Activated T-cell treated with anti-CD3 and anti-CD28 coated beads, Interleukin-2, amount 50 U/mL, for 24 hours (primary cell): Measurements from ENCODE around the gene SIX5.
"Not testable (repeated sequence)": the region's sequence is repeated elsewhere in the genome, so short reads cannot be mapped to it uniquely, and the experiment has no call there.

Experiments used
- DNase-seq: peaks from one replicate; pipeline ENCODE4 v3.0.0-alpha.2; 2020
- H3K27ac Mint-ChIP-seq: 2 replicates; pipeline ENCODE4 v1.8.0; 2020; ENCODE audit warnings: mild to moderate bottlenecking, mixed read lengths
- H3K27me3 Mint-ChIP-seq: 2 replicates; pipeline ENCODE4 v1.8.0; 2020; ENCODE audit warnings: mixed read lengths
- H3K36me3 Mint-ChIP-seq: 2 replicates; pipeline ENCODE4 v1.8.0; 2020; ENCODE audit warnings: low read depth, mixed read lengths
- H3K4me1 Mint-ChIP-seq: 2 replicates; pipeline ENCODE4 v1.8.0; 2020; ENCODE audit warnings: low read depth, mixed read lengths
- H3K4me3 Mint-ChIP-seq: 2 replicates; pipeline ENCODE4 v1.8.0; 2020; ENCODE audit warnings: mild to moderate bottlenecking, moderate library complexity, mixed read lengths
- H3K9me3 Mint-ChIP-seq: 2 replicates; pipeline ENCODE4 v1.8.0; 2020; ENCODE audit warnings: mixed read lengths

SIX5 gene

DNA sequence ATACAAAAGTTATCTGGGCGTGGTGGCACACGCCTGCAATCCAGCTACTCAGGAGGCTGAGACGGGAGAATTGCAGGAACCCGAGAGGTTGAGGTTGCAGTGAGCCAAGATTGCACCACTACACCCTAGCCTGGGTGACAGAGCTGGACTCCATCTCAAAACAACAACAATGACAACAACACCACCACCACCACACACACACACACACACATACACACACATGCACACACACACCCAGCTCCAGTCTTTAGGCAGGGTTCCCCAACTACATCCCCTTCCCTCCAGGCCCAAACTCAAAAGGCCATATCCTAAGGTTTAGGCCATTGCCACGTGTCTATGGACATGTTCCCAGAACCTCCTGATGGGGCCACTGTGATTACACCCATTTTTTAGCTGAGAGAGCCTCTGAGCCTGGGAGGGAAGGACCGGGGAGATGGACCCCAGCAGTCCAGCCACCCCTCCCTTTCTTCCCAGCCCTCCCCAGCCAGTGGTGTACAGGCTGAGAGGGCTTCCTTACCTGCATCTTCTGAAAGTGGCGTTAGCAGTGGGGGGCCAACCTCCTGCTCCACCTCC, 32.6 kb upstream of the SIX5 start:
- H3K27ac Mint-ChIP-seq, result no peak overlapping the region
- no peaks in the 10 kb centered on the region for H3K9me3 Mint-ChIP-seq
- peaks cover 41% of the 10 kb centered on the region for H3K27me3 Mint-ChIP-seq
- no peaks in the 10 kb centered on the region for H3K36me3 Mint-ChIP-seq
- no peak for DNase-seq
- H3K4me3 Mint-ChIP-seq, result no peak overlapping the region
- peaks cover 6% of the 10 kb centered on the region for H3K4me1 Mint-ChIP-seq

DNA sequence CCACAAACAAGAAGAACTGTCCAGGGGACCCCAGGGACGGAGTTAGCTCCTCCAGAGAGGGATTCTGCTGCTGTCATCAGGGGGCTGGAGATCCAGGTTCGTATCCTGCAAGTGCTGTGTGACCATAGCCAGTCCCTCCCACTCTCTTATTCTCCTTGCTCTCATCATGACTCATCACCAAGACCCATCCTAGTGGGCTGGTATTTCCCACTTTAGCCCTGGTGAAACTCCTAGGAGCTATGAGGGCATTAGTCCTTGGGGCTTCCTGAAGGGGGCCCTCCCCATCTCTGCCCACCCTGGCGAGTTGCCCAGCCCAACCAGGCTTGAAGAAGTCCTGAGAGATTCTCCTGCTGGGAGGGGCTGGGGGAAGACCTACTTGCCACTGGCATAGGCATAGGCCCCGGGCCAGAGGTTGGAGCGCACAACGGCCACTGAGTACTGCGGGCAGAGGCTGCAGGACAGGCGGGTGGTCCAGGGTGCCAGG, 31.1 kb upstream of the SIX5 start:
- no peaks in the 10 kb centered on the region for H3K36me3 Mint-ChIP-seq
- no peak overlapping the region for H3K4me3 Mint-ChIP-seq
- peaks cover 53% of the 10 kb centered on the region for H3K27me3 Mint-ChIP-seq
- DNase-seq, result no peak
- H3K4me1 Mint-ChIP-seq, result peaks cover 6% of the 10 kb centered on the region
- no peak overlapping the region for H3K27ac Mint-ChIP-seq
- H3K9me3 Mint-ChIP-seq, result no peaks in the 10 kb centered on the region

DNA sequence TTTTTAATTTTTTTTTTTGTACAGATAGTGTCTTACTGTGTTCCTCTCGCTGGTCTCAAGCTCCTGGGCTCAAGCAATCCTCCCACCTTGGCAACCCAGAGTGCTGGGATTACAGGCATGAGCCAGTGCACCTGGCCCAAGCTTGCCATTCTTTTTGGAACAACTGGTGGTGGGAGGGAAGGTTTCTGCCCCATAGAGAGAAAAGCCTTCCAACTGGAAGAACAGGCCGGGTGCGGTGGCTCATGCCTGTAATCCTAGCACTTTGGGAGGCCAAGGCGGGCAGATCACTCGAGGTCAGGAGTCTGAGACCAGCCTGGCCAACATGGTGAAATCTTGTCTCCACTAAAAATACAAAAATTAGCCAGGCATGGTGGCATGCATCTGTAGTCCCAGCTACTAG, 30.5 kb upstream of the SIX5 start:
- not testable (repeated sequence) for H3K9me3 Mint-ChIP-seq, DNase-seq, H3K36me3 Mint-ChIP-seq, H3K27ac Mint-ChIP-seq, H3K4me1 Mint-ChIP-seq, H3K4me3 Mint-ChIP-seq
- H3K27me3 Mint-ChIP-seq, result peaks cover 59% of the 10 kb centered on the region

DNA sequence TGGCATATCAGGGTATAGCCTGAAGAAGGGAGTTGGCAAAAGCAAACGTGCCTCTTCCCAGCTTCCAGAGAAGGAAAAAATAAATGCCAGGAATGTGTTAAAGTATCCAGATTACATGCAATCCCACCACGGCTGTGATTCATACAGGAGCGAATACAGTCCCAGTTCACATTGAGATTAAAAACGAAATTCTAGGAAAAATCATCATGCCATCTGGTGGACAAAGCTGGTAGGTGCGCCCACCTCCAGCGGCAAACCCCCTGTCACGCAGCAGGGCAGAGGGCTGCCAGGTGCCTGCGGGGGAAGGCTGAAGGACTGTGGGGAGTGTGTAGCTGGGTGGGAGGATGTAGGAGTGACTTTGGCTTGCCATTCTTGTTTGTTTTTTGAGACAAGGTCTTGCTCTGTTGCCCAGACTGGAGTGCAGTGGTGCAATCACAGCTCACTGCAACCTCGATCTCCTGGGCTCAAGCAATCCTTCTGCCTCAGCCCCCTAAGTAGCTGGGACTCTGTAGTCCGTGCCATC, 30.0 kb upstream of the SIX5 start:
- no peaks in the 10 kb centered on the region for H3K9me3 Mint-ChIP-seq
- no peaks in the 10 kb centered on the region for H3K36me3 Mint-ChIP-seq
- H3K4me1 Mint-ChIP-seq, result peaks cover 7% of the 10 kb centered on the region
- DNase-seq, result peak; percentile 76
- H3K27ac Mint-ChIP-seq, result no peak overlapping the region
- peaks cover 59% of the 10 kb centered on the region for H3K27me3 Mint-ChIP-seq
- no peak overlapping the region for H3K4me3 Mint-ChIP-seq

DNA sequence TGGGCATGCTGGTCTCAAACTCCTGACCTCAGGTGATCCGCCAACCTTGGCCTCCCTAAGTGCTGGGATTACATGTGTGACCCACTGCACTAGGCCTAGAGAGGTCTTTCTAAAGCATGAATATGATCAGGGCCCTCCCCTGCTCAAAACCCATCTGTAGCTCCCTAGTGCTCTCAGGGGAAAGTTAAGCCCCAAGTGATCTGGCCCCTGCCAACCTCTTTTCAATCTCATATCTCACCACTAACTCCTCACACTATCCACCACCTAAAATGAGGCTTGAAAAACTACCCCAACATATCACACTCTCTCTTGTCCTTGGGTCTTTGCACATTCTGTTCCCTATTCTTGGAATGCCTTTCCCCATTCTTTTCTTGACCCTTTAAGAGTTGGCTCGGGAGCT, 25.6 kb upstream of the SIX5 start:
- Mint-ChIP-seq H3K9me3 (no peaks in the 10 kb centered on the region), H3K4me3 (no peak overlapping the region), H3K4me1 (peaks cover 36% of the 10 kb centered on the region), H3K27me3 (peaks cover 46% of the 10 kb centered on the region), H3K36me3 (peaks cover 18% of the 10 kb centered on the region), H3K27ac (no peak overlapping the region)
- no peak for DNase-seq

DNA sequence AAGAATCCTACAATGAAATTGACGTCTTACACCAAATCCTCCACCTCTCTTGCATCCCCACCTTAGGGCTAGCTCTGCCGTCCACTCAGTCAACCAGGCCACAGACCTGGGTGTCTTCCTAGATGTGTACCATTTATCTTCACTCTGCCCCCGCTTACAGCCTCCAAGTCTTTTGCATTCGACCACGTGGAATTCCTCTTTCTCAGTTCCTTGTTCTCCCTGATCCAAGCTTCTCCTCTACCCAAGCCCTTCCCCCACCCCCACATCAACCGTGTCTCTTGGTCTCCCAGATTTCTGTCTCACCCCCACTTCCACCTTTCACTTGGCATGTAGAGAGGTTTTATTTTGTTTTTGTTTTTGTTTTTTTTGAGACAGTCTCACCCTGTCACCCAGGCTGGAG, 24.8 kb upstream of the SIX5 start:
- H3K4me3 Mint-ChIP-seq, result no peak overlapping the region
- no peaks in the 10 kb centered on the region for H3K9me3 Mint-ChIP-seq
- H3K27me3 Mint-ChIP-seq, result peaks cover 40% of the 10 kb centered on the region
- H3K36me3 Mint-ChIP-seq, result peaks cover 26% of the 10 kb centered on the region
- no peak for DNase-seq
- peaks cover 32% of the 10 kb centered on the region for H3K4me1 Mint-ChIP-seq
- no peak overlapping the region for H3K27ac Mint-ChIP-seq

DNA sequence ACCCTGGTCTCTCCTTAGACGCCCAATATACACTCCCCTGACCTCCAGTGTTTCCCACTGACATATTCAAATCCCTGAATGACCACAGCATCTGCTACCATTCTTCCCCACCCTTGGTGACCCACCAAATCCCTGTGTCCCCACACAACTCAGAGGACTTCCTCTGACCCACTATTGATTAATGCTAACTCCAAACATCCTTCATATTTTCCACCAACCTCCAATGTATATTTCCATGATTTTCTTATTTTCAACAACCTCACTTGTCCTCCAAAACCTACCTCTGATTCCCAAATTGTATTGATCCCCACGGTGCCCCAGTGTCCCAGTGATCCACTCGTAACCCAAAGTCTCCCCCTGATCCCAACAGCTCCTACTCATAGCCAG, 24.1 kb upstream of the SIX5 start:
- peaks cover 29% of the 10 kb centered on the region for H3K4me1 Mint-ChIP-seq
- no peak for DNase-seq

DNA sequence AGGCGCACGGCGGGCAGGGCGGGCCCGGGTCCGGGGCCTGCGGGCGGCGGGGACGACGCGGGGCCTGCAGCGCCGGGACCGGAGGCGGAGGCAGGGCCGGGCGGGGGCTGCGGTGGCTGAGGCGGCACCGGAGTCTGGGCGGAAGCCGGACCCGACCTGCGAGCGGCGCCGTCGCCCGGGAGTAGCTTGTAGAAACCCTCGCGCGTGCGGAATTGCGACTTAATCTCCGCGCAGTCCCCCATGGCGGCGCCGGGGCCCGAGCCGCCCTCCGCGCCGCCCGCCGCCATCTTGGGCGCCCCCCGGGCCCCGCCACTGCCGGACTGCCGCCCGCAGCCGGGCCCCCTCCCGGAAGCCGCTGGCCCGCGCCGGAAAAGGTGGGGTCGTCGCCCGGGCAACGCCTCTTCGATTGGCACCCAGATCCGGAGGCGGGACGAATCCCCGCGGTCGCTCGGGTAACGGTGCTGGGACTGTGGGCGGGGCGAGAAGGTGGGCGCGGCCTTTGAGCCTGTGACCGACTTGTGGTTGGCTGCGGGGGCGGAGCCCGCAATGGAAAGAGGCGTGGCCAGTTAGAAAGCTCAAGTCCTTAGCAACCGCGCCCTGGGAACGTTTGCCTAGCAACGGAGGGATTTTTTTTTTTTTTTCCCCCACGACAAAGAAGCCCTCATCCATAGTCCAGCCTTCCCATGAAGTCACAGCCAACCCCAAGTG, 23.6 kb upstream of the SIX5 start, which contains the start of gene DMWD:
Gene DMWD, minus strand, starts transcription at position 376 of the 708 bp plus-strand sequence. Its CDS starts 89 bp downstream, at position 287.
- Mint-ChIP-seq H3K9me3 (no peaks in the 10 kb centered on the region), H3K27ac (peak within 1 kb of the TSS; percentile 92), H3K4me3 (peak within 1 kb of the TSS; percentile 89), H3K4me1 (peaks cover 29% of the 10 kb centered on the region), H3K27me3 (peaks cover 34% of the 10 kb centered on the region), H3K36me3 (peaks cover 38% of the 10 kb centered on the region)
- DNase-seq, result peak; percentile 100

More for the DNA sequence above, 24.1 kb upstream of the SIX5 start:
- Mint-ChIP-seq H3K27ac (peak overlapping the region; percentile 92), H3K36me3 (peaks cover 33% of the 10 kb centered on the region), H3K27me3 (peaks cover 36% of the 10 kb centered on the region), H3K4me3 (peak overlapping the region; percentile 69), H3K9me3 (no peaks in the 10 kb centered on the region)

DNA sequence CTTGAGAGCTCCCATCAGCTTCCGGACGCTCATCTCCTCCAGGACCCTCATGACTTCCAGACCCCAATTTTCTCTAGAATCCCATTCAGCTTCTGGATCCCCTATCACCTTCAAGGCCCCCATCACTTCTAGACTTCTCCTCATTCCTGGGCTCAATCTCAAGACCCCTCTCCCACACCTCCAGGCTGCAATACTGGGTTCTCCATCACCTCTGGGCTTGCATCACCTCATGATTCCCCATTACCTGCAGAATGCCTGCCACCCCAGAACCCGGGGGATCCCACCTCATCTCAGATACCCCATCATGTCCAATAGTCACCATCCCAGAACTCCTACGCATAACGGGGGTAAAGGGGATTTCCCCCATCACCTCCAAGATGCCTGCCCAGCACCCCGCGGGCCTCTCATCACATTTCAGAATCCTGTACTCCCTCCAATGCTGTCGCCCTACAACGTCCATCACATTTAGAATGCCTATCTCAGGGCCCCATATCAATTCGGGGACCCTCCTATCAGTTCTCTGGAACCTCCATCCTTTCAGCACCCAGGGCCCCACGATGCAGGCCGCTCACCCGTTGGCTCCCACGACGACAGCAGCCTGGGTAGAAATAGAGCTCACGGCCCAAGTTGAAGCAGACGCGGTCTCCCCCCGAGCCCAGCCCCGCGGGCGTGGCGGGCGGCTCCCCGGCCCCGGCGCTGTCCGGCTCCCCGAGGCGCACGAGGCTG, 22.9 kb upstream of the SIX5 start:
- peaks cover 29% of the 10 kb centered on the region for H3K4me1 Mint-ChIP-seq
- peaks cover 32% of the 10 kb centered on the region for H3K27me3 Mint-ChIP-seq
- H3K9me3 Mint-ChIP-seq, result no peaks in the 10 kb centered on the region
- peak overlapping the region; percentile 85 for H3K27ac Mint-ChIP-seq
- peaks cover 45% of the 10 kb centered on the region for H3K36me3 Mint-ChIP-seq
- H3K4me3 Mint-ChIP-seq, result peak overlapping the region; percentile 89
- DNase-seq, result no peak

DNA sequence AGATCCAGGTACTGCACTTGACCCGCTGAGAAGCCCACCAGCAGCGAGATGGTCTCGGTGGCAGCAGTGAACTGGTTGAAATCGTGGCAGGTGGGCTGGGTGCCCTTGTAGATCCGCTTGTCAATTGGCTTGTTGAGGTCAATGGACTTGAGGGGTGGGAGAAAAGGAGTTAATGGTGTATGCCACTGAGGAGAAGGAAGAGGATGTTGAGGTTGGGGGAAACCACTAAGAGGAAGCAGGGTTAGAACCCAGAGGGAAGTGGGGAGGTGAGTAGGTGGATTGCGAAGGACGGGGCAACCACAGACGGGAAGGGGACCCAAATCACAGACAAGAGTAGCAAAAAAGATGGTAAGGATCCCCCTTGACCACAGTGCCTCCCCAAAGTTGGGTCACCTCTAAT, 21.9 kb upstream of the SIX5 start:
- H3K4me1 Mint-ChIP-seq, result peaks cover 29% of the 10 kb centered on the region
- peaks cover 54% of the 10 kb centered on the region for H3K36me3 Mint-ChIP-seq
- H3K9me3 Mint-ChIP-seq, result no peaks in the 10 kb centered on the region
- H3K27me3 Mint-ChIP-seq, result peaks cover 25% of the 10 kb centered on the region
- DNase-seq, result no peak
- peak overlapping the region; percentile 89 for H3K4me3 Mint-ChIP-seq
- H3K27ac Mint-ChIP-seq, result peak overlapping the region; percentile 8

DNA sequence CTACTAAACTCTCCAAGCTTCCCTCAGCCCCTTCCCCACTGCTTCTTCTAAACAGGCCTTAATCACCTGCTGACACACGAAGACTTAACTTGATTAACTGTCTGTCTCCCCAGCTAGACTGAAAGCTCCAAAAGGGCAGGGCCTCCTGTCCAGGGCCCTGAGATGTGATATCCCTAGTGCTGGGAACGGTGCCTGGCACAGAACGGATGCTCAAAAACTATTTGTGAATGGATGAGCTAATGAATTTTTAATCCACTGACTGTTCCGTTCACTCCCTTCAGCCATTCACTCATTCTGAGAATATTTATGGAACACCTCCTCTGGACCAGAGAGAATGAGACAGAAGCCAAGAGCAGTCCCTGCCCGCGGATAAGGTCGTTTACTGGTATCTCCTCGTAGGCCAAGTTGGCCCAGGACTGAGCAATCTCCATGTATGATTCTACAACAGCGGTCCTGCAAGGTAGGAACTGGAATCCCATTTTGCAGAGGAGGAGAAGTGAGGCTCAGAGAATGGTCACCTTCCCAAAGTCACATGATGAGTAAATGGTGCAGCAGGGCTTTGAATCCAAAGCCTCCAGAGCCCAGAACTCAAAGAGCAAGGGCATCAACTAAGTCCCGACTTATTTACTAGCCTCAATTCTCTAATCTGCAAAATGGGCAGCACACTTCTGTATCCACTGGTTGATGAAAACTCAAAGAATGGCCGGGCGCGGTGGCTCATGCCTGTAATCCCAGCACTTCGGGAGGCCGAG, 20.2 kb upstream of the SIX5 start:
- DNase-seq, result no peak
- H3K4me1 Mint-ChIP-seq, result peaks cover 29% of the 10 kb centered on the region
- H3K27ac Mint-ChIP-seq, result no peak overlapping the region
- peaks cover 62% of the 10 kb centered on the region for H3K36me3 Mint-ChIP-seq
- H3K27me3 Mint-ChIP-seq, result peaks cover 12% of the 10 kb centered on the region
- no peak overlapping the region for H3K4me3 Mint-ChIP-seq
- no peaks in the 10 kb centered on the region for H3K9me3 Mint-ChIP-seq

DNA sequence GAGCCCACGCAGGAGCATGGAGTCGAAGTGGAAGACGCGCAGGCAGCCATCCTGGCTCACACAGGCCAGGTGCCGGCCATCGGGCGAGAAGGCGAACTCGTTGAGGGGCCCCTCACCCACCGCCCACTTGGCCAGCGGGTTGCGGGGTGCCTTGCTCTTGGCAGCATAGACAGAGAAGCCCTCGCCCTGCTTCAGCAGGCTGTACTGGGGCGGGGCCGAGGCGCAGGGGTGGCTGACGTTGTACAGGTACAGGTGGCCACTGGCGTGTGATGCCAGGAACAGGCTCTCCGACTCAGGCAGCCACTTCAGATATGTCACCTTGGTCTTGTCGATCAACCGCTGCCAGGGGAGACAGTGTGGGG, 17.5 kb upstream of the SIX5 start:
- Mint-ChIP-seq H3K36me3 (peaks cover 62% of the 10 kb centered on the region), H3K4me1 (peaks cover 11% of the 10 kb centered on the region), H3K27me3 (peaks cover 9% of the 10 kb centered on the region), H3K9me3 (no peaks in the 10 kb centered on the region), H3K27ac (no peak overlapping the region), H3K4me3 (no peak overlapping the region)
- no peak for DNase-seq

DNA sequence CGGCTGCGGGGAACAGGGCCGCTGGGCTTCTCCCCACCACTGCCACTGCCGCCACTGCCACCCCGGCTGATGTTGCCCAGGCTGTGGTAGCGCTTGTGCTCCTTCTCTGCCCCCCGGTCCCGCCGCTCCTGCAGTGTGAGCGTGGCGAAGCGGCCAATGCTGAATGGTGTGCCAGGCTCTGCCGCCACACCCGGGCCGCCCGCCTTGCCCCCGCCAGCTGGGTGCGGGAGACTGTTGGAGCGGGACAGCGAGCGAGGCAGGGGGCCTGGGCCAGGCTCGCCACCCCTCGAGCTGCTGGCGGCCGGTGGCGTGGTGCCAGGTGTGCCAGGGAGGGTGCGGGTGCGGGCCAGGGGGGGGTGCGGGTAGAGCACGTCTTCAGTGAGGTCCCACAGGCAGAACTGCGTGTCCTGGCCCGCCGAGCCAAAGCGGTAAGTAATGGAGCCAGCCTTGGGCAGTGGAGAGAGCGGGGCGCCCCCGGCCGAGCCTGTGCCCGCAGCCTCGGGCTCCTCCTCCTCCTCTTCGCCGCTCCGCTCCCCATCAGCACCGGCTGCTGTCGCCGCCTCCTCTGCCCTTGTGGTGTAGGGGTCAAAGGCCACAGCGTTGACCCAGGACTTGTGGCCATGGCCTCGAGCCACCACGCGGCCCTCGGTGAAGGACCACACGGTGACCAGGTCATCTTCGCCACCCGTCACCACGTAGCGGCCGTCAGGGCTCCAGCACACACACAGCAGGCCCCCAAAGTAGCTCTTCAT, 16.9 kb upstream of the SIX5 start:
- DNase-seq, result no peak
- no peak overlapping the region for H3K4me3 Mint-ChIP-seq
- H3K27me3 Mint-ChIP-seq, result peaks cover 12% of the 10 kb centered on the region
- no peaks in the 10 kb centered on the region for H3K9me3 Mint-ChIP-seq
- peaks cover 8% of the 10 kb centered on the region for H3K4me1 Mint-ChIP-seq
- H3K36me3 Mint-ChIP-seq, result peaks cover 60% of the 10 kb centered on the region
- no peak overlapping the region for H3K27ac Mint-ChIP-seq

DNA sequence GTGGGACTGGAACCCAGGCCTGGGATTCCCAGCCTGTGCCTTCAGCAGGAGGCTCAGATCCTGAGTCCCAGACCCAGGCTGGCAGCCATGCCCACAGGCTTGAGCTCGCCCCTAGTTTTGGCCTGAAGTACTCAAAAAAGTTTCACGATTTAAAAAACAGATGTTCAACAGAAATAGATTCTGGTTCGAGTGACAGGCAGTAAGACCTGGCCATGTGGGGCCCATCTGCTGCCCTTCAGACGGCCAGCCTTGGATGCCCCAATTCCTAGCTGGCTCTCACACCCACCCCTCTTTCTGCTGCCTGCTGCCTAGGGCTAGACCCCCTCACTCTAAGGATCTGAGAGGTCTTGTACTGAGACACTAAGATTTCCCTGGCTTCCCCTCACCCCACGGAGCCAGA, 16.0 kb upstream of the SIX5 start:
- no peak for DNase-seq
- peaks cover 53% of the 10 kb centered on the region for H3K36me3 Mint-ChIP-seq
- H3K9me3 Mint-ChIP-seq, result no peaks in the 10 kb centered on the region
- peaks cover 20% of the 10 kb centered on the region for H3K27me3 Mint-ChIP-seq
- no peak overlapping the region for H3K27ac Mint-ChIP-seq
- peaks cover 3% of the 10 kb centered on the region for H3K4me1 Mint-ChIP-seq
- no peak overlapping the region for H3K4me3 Mint-ChIP-seq
